ENCODE measurements around the gene CFAP251.

- TF ChIP-seq POLR2A (IDR thresholded peaks at IDR 0.05) (no peak), POLR2AphosphoS5 (IDR thresholded peaks at IDR 0.05) (no peak)
Observed at GRCh38 chr12:122049827-122050226, 131.4 kb downstream of the CFAP251 start.

Data from suprapubic skin (tissue), 4 donors.